Activated T-helper 2 cell treated with anti-CD3 and anti-CD28 coated beads, Interferon-gamma antibody, Interleukin-2, Interleukin-4, amounts not matched to agents 10 μg/mL and 5 μg/mL and 100 μg/mL, durations not matched to agents 14 hours and 24 hours and 36 hours (primary cell): Measurements from ENCODE around the gene AP3D1. TPM values are rescaled to one million over a fixed set of nuclear protein-coding genes. Genes with fewer than 3 reads are reported as not detected.

Experiments used
- total RNA-seq: library from RNA; stranded (reverse); gene quantifications from 2 replicates; pipeline ENCODE4 v1.2.3, GENCODE V29; 2022

The AP3D1 gene
- total RNA-seq, 1 donor from 2014 or later: 101 TPM

Other genes starting within 250 kb of the AP3D1 start
- gene ADAT3, start 246.2 kb downstream of the AP3D1 start, total RNA-seq: 9.1 and 9.9 TPM in 2 replicates
- 35.9 and 37.9 TPM in 2 replicates for gene SCAMP4, start 246.2 kb downstream of the AP3D1 start, total RNA-seq
- 89.1 and 90.7 TPM in 2 replicates for gene CSNK1G2, start 210.4 kb downstream of the AP3D1 start, total RNA-seq
- 41.3 and 47.0 TPM in 2 replicates for gene BTBD2, start 135.9 kb downstream of the AP3D1 start, total RNA-seq
- 161 and 176 TPM in 2 replicates for gene MKNK2, start 100.3 kb downstream of the AP3D1 start, total RNA-seq
- gene MOB3A, start 55.2 kb downstream of the AP3D1 start, total RNA-seq: 175 and 181 TPM in 2 replicates
- gene IZUMO4, start 54.7 kb downstream of the AP3D1 start, total RNA-seq: 7.6 and 9.5 TPM in 2 replicates
- 115 and 121 TPM in 2 replicates for gene DOT1L, start 12.4 kb upstream of the AP3D1 start, total RNA-seq
- gene PLEKHJ1, start 84.8 kb upstream of the AP3D1 start, total RNA-seq: 75.7 and 77.2 TPM in 2 replicates
- 153 and 154 TPM in 2 replicates for gene SF3A2, start 85.3 kb upstream of the AP3D1 start, total RNA-seq
- 4.3 TPM in 2 replicates for gene AMH, start 97.8 kb upstream of the AP3D1 start, total RNA-seq
- 0.21 and 0.67 TPM in 2 replicates for gene JSRP1, start 104.9 kb upstream of the AP3D1 start, total RNA-seq
- gene PEAK3, start 130.6 kb upstream of the AP3D1 start, total RNA-seq: 0.11 and 0.18 TPM in 2 replicates
- 0.23 TPM in 1 of 2 replicates, not detected in the other for gene LINGO3, start 156.6 kb upstream of the AP3D1 start, total RNA-seq
- 142 and 171 TPM in 2 replicates for gene LSM7, start 177.0 kb upstream of the AP3D1 start, total RNA-seq
- 60.8 and 69.5 TPM in 2 replicates for gene SPPL2B, start 177.1 kb upstream of the AP3D1 start, total RNA-seq
- not detected in 2 replicates for gene TMPRSS9, start 208.7 kb upstream of the AP3D1 start, total RNA-seq